Measurements from ENCODE around the gene PEX14. TPM values are rescaled to one million over a fixed set of nuclear protein-coding genes. Genes with fewer than 3 reads are reported as not detected.

PEX14 gene
- total RNA-seq, 1 experiment from 2014 or later: 29.3 TPM

DNA sequence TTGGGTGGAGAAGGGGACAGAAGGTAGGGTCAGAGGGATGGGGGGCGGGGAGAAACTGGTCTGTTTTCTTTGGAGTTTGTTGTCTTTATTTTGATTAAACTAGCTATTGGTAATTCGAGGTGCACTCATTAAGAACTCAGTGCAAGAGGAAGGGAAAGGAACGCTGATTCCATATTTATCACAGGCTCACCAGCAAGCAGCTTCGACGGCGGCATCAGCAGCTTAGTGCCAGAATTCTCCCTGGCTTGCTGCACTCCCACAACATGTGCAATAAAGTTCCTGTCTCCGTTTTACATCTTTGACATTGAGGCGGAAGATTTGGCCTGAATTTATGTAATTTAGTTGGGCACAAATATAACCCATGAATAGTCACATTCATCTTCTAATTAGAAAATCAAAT, 57.6 kb downstream of the PEX14 start:
- H3K27me3 ChIP-seq (ENCODE audit: insufficient read depth, low read length): no peaks in the 10 kb centered on the region
- CTCF ChIA-PET: no interaction called here
- H3K27ac ChIP-seq (ENCODE audit: low read depth, low read length): no peak overlapping the region
- ATAC-seq (no peak), DNase-seq (ENCODE audit: low read depth, low spot score) (no peak)
- H3K9ac ChIP-seq (ENCODE audit: low read length): no peak overlapping the region
- intact Hi-C loops (cut with micrococcal nuclease): no loop called here
- H3K79me2 ChIP-seq (ENCODE audit: insufficient read depth, low read length): peaks cover 56% of the 10 kb centered on the region
- no peaks in the 10 kb centered on the region for H3K9me3 ChIP-seq (ENCODE audit: control insufficient read depth in 1 of 2, insufficient read depth in 1 of 2, low read depth in 1 of 2, low read length in 2 of 2)
- H3K4me2 ChIP-seq (ENCODE audit: low read length): no peak overlapping the region
- RAD21 ChIA-PET (ENCODE audit: low non-redundant PET in 1 of 2, low total read pairs in 2 of 2, uncharacterized antibody in 2 of 2, unreplicated experiment in 2 of 2): no interaction called here
- no peaks in the 10 kb centered on the region for H3K36me3 ChIP-seq (ENCODE audit: control insufficient read depth in 1 of 2, insufficient read depth in 2 of 2, low read length in 2 of 2)
- BruUV-seq (replicated peaks): no TSS peak
- POLR2A ChIA-PET: no interaction called here
- peaks cover 34% of the 10 kb centered on the region in 2 experiments for H3K4me1 ChIP-seq (ENCODE audit: control insufficient read depth in 1 of 2, insufficient read depth in 2 of 2, low read length in 2 of 2)
- no peak overlapping the region for H3K4me3 ChIP-seq (replicated peaks in 1 of 2; ENCODE audit: low read depth in 1 of 2, low read length in 2 of 2)
- H3K9me2 ChIP-seq (ENCODE audit: insufficient read depth): no peaks in the 10 kb centered on the region
- TF ChIP-seq RAD21 (IDR thresholded peaks at IDR 0.05; ENCODE audit: low read depth) (no peak), SP1 (IDR thresholded peaks at IDR 0.05; ENCODE audit: low read depth) (no peak)
- H2AFZ ChIP-seq (ENCODE audit: low read depth, low read length, poor library complexity, severe bottlenecking): no peak overlapping the region
- no peaks in the 10 kb centered on the region for H4K20me1 ChIP-seq (ENCODE audit: insufficient read depth)

DNA sequence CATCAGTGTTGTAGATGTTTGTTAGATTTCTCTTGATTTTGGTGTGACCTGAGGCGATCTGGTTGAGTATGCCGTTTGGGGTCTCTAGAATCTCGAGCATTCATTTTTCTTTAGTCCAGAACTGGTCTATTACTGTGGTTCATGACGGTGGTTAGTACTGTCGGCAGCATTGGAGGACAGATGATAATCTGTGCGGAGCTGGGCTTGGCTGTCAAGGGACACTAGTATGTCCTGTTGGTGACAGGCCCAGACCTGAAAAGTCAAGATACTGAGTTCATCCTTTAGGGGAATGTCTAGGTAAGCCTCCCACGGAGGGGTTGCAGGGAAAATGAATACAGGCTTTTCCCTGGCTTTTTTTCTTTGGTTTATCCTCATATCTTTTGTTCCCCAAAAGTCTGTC, 59.8 kb downstream of the PEX14 start:
- H3K9me3 ChIP-seq (ENCODE audit: control insufficient read depth in 1 of 2, insufficient read depth in 1 of 2, low read depth in 1 of 2, low read length in 2 of 2): no peaks in the 10 kb centered on the region
- RAD21 ChIA-PET (ENCODE audit: low non-redundant PET in 1 of 2, low total read pairs in 2 of 2, uncharacterized antibody in 2 of 2, unreplicated experiment in 2 of 2): no interaction called here
- TF ChIP-seq, protein P1, sequence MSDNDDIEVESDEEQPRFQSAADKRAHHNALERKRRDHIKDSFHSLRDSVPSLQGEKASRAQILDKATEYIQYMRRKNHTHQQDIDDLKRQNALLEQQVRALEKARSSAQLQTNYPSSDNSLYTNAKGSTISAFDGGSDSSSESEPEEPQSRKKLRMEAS (IDR thresholded peaks at IDR 0.05): no peak
- TF ChIP-seq, protein P2, sequence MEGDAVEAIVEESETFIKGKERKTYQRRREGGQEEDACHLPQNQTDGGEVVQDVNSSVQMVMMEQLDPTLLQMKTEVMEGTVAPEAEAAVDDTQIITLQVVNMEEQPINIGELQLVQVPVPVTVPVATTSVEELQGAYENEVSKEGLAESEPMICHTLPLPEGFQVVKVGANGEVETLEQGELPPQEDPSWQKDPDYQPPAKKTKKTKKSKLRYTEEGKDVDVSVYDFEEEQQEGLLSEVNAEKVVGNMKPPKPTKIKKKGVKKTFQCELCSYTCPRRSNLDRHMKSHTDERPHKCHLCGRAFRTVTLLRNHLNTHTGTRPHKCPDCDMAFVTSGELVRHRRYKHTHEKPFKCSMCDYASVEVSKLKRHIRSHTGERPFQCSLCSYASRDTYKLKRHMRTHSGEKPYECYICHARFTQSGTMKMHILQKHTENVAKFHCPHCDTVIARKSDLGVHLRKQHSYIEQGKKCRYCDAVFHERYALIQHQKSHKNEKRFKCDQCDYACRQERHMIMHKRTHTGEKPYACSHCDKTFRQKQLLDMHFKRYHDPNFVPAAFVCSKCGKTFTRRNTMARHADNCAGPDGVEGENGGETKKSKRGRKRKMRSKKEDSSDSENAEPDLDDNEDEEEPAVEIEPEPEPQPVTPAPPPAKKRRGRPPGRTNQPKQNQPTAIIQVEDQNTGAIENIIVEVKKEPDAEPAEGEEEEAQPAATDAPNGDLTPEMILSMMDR (IDR thresholded peaks at IDR 0.05 in 2 of 3, conservative IDR thresholded peaks at IDR 0.05 in 1 of 3; ENCODE audit: borderline replicate concordance in 1 of 3, insufficient read depth in 1 of 3, low read depth in 2 of 3, low read length in 2 of 3): no peak
- no peak for TF ChIP-seq CBX3 (IDR thresholded peaks at IDR 0.05; ENCODE audit: low read depth)
- no peak for TF ChIP-seq ZFX (IDR thresholded peaks at IDR 0.05)
- no peak for TF ChIP-seq SP1 (IDR thresholded peaks at IDR 0.05; ENCODE audit: low read depth)
- no peak for TF ChIP-seq CEBPB (IDR thresholded peaks at IDR 0.05; ENCODE audit: low read depth)
- no peak for TF ChIP-seq EZH2phosphoT487 (IDR thresholded peaks at IDR 0.05; ENCODE audit: borderline replicate concordance)
- TF ChIP-seq FOSL1 (IDR thresholded peaks at IDR 0.05; ENCODE audit: low read depth): no peak
- no peak for TF ChIP-seq EZH2 (IDR thresholded peaks at IDR 0.05)
- TF ChIP-seq ZNF274 (IDR thresholded peaks at IDR 0.05; ENCODE audit: low read depth, low read length): no peak
- TF ChIP-seq EGR1 (IDR thresholded peaks at IDR 0.05; ENCODE audit: low read depth): no peak
- TF ChIP-seq RAD21 (IDR thresholded peaks at IDR 0.05; ENCODE audit: low read depth): no peak
- no peak overlapping the region for H3K4me3 ChIP-seq (replicated peaks in 1 of 2; ENCODE audit: low read depth in 1 of 2, low read length in 2 of 2)
- H2AFZ ChIP-seq (ENCODE audit: low read depth, low read length, poor library complexity, severe bottlenecking): no peak overlapping the region
- DNase-seq (ENCODE audit: low read depth, low spot score): no peak
- intact Hi-C loops (cut with micrococcal nuclease): no loop called here
- no peak overlapping the region for H3K4me2 ChIP-seq (ENCODE audit: low read length)
- H3K9ac ChIP-seq (ENCODE audit: low read length): no peak overlapping the region
- CTCF ChIA-PET: no interaction called here
- no peaks in the 10 kb centered on the region for H3K27me3 ChIP-seq (ENCODE audit: insufficient read depth, low read length)
- no peaks in the 10 kb centered on the region for H4K20me1 ChIP-seq (ENCODE audit: insufficient read depth)
- POLR2A ChIA-PET: no interaction called here
- no peak overlapping the region for H3K27ac ChIP-seq (ENCODE audit: low read depth, low read length)
- no peak for ATAC-seq
- no TSS peak for BruUV-seq (replicated peaks)
- peaks cover 12 to 14% of the 10 kb centered on the region in 2 experiments for H3K4me1 ChIP-seq (ENCODE audit: control insufficient read depth in 1 of 2, insufficient read depth in 2 of 2, low read length in 2 of 2)
- peaks cover 48% of the 10 kb centered on the region for H3K79me2 ChIP-seq (ENCODE audit: insufficient read depth, low read length)
- H3K9me2 ChIP-seq (ENCODE audit: insufficient read depth): no peaks in the 10 kb centered on the region
- H3K36me3 ChIP-seq (ENCODE audit: control insufficient read depth in 1 of 2, insufficient read depth in 2 of 2, low read length in 2 of 2): no peaks in the 10 kb centered on the region
